8988T (cell line): ENCODE results near the gene SCYGR8.
A peak's percentile ranks its signal among the peaks of the same experiment; 100 is the strongest.

Experiments
- DNase-seq: peaks from one replicate; pipeline ENCODE4 v3.0.0; 2011

SCYGR8 gene

GRCh38 chr2:227765788-227766372 lies 20.2 kb downstream of the SCYGR8 start:
- no peak for DNase-seq

- DNase-seq = peak; percentile 69
Observed at GRCh38 chr2:227766373-227766883, 20.7 kb downstream of the SCYGR8 start.

GRCh38 chr2:227767830-227768229 lies 22.1 kb downstream of the SCYGR8 start:
- no peak for DNase-seq

- DNase-seq = no peak
Observed at GRCh38 chr2:227772197-227772661, 26.5 kb downstream of the SCYGR8 start.

- DNase-seq = no peak
Observed at GRCh38 chr2:227772932-227773331, 27.2 kb downstream of the SCYGR8 start.

DNA sequence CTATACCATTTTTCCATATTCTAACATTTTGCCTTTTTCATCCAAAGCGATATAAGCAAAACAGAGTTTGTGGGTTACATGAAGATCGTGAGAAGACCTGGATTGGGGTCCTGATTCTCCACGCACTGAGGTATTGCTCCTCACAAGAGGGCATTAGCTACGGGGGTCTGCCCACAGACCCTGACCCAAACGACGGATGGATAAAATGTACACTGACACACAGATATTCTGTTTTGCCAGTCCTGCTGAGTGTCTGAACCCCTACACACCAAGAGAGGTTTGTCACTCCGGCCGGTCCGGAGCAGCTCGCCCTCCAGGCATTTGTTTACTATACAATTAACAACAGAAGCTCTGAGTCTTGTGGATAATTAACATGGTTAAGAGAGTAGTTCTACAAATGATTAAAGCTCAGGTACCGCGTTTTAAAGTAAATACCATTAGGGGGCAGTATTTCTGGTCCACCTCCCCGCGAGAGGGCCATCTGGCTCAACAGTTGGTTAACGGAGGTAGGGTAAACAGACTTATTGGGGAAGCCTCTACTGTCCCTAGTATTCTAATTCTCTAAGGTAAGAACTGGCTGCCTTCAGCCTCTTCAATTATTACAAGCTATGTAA lies 28.4 kb downstream of the SCYGR8 start:
- no peak for DNase-seq

GRCh38 chr2:227774895-227775842 lies 29.5 kb downstream of the SCYGR8 start:
- DNase-seq = no peak

DNA sequence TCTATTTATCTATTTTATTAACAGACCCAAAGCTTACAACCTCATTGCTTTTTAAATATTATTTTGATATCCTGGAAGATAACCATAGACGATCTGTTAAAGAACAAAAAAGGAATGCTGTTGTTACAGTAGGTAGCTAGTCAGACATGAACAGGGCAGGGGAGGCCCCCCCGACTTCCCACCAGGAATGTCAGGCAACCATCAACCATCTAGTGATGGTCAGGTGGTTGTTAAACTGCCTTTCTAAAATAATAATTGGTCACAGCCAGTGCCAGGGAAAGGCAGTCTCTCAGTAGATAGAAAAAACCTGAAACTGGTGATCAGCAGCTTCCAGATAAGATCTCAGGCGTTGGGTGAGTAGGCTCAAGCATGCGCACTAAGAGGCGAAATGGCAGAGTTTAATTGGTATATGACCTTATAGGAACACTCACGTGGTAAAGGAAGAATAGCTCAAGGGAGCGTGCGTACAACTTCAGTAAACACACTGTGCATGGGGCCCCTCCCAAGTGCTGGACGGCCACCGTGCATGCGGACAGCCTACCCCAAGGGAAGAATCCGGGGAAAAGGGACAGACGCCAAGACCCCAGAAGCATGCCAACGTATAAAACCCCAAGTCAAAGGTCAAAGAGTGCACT lies 35.4 kb downstream of the SCYGR8 start:
- no peak for DNase-seq

- no peak for DNase-seq
Observed at GRCh38 chr2:227781841-227782240, 36.1 kb downstream of the SCYGR8 start.

DNA sequence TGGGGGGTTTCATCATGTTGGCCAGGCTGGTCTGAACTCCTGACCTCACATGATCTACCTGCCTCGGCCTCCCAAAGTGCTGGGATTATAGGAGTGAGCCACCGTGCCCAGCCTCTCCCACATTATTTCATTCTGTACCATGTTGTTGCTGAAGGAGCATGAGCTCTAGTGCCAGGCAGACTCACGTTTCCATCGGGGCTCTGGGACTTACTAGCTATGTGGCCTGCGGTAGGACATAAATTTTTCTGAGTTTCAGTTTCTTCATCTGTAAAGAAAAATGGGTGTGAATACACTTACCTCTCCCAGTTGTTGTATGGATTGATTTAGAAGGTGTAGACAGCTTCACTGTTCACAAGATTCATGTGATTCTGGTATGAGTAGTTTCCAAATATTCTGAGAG lies 37.1 kb downstream of the SCYGR8 start:
- DNase-seq = no peak

DNA sequence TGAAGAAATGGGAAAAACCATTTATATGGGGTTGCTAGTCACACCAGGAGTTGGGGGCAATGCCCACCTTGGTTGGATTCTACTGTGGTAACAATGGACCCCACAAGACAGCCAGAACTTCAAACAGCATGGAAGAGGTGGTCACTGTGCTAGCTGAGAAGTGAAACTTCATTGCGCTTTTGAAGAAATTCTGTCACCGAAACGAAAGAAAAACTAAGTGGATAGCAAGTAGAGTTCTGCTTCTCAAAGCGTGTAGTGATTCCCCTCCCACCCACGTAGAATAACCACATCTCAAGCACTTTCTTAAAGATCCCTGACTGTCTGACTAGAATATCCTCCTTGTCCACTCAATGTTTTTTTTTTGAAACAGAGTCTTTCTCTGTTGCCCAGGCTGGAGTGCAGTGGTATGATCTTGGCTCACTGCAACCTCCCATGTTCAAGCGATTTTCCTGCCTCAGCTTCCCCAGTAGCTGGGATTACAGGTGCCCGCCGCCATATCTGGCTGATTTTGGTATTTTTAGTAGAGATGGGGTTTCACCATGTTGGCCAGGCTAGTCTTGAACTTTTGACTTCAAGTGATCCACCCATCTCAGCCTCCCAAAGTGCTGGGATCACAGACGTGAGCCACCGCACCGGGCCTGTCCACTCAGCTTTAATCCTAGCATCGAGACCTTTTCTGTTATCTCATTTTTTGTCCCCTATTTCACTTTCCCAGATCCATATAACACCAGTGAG lies 37.9 kb downstream of the SCYGR8 start:
- no peak for DNase-seq

DNA sequence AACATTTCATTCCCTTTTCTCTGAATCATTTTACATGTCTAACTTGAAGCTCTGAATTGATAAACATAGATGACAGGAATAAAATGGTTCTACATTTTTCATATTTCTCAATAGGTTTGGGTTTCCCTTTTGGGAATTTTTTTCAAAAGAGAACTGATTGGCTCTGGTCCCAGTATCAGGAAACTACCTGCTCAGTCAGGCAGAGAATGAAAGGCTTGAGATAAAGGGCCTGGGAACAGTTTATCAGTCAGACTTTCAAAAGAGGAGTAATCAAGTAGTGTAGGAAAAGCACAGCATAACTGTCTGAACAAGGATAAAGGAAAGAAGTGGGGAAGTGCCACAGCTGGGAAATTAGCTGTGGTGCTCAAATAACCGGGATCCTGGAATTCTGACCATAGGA lies 39.6 kb downstream of the SCYGR8 start:
- no peak for DNase-seq

DNA sequence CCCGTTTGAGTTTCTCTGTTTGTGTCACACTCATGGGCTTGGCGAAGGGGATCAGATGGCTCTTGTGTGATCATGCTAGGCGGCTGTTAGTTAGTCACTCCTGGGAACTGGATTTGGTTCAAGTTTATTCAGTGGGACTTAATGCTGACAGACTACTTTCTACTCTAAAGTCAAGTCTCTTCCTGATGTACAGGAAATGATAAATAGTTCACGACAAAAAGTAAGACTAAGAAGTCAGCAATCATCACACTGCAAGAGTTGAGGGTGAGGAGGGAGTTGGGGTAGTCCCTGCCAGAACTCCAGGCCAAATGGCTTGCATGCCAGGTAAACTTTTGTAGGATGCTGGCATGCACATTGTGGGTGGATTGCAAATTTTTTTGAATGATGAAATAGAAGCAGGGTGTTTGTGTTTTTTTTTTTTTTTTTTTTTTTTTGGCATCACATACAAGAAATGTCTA lies 42.9 kb downstream of the SCYGR8 start:
- no peak for DNase-seq

GRCh38 chr2:227789803-227790202 lies 44.1 kb downstream of the SCYGR8 start:
- DNase-seq = no peak

GRCh38 chr2:227793148-227793712 lies 47.5 kb downstream of the SCYGR8 start:
- no peak for DNase-seq
